Stimulated activated CD4-positive, alpha-beta T cell treated with anti-CD3 and anti-CD28 coated beads, Interleukin-15, amount 100 ng/mL, for 48 hours (primary cell): ENCODE data around the gene FMNL3.

Source experiments
- DNase-seq, 2 donors: peaks; one replicate each; pipeline ENCODE4 v3.0.0-alpha.2; 2020; ENCODE audit warnings: low read depth in 2 of 2

The FMNL3 gene

DNA sequence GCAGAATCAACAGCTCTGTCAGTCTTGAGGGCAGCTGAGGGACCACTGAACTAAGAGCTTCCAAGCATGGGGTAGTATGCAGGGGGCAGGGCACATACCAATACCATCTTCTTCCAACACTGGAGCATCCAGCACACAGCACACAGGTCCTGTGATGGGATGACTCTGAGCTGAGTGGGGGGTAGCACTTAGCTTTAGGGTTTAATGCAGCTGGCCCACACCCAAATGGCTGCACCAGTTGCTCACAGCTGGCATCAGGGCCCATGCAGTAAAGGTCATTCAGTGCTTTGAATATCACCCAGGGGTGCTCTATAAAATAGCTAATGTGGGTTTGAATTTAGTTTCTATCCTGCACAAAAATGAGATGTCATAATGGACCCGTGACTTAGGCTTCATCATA is 103.5 kb downstream of the FMNL3 start:
- no peak for DNase-seq

DNA sequence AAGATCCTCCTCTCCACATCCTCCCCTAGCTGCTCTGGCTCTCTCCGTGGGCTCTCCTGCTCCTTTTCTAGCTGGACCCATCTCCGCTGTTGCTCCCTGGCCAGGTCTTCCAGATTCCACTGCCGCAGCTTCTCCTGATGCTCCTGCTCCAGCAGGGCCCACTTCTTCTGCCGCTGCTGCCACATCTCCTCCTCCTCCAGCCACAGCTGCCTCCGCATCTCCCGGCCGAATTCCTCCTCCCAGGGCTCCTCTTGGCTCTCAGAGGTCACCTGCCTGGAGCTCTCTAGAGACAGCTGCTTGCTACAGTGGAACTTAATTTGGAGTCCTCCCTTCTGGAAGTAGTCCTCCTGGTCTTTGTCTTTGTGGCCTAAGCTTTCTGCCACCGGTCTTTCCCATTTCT is 107.2 kb downstream of the FMNL3 start:
- no peak for DNase-seq

DNA sequence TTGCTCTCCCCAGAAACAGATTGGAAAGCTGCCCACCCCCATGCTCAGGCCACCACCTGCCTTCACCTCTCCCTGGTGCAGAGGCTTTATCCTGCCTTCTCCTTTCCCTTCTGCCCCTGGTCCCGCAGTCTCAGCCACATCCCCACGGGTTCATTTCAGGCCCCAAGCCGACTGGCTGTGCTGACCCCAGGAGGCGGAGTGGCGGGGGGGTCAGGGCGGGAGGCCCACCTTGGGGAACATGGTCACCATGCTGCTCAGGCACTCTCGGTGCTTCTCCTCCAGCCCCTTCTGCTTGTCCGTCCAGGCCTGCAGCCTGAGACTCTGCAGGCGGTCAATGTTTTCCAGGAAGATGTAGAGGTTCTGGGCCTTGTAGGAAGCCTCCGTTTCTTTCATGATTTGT is 108.7 kb downstream of the FMNL3 start:
- DNase-seq, result no peak

DNA sequence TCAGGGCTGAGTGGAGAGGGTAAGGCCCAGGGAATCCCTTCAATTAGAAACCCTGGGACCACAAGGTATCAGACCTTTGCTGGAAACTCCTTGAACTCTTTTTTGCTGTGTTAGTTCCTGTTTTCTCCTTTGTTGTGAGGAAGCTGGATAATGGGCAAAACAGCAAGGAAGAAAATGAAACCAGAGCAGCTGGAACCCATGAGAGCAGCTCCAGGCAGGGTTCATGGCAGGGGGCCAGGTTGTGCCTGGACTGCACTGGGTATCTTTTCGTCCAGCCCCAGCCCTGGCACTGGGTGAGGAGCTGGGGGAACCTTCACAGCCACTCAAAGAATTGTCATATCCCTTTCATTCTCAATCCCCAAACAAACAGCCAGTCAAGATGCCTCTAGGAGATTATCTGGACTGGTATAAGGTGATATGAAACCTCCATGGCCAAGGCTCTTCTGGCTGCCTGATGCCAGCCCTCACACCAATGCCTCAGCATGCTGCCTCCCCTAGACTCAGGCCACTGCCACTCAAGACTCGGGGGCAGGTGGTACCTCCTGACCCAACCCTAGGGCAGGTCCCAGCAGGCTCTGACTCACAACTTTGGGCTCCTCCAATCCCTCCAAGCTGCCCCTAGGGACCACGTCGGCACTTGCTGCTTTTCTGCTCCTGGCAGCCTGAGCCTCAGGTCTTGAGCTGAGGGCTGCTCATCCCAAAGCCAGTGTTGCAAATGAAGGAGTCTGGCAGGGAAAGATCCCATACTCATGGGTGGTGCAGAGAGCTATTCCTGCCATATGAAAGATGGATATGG is 118.3 kb downstream of the FMNL3 start:
- no peak for DNase-seq

DNA sequence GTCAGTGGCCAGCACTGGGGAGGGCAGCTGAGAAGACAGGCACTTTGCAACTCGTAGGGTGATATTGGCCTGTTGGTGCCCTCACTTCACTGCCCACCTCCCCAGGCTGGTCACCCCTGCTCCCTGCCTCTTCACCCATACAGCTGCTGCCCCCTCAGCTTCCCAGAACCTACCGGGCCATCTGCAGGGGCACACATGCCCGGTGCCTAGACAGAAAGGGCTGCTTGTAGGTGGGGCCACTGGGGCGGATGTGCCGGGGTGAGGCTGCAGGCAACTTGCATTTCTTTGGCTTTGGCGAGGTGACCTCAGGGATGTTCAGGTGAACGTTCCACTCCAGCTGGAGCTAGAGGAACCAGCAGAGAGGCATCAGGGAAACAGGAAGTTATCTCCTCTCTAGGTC is 118.9 kb downstream of the FMNL3 start:
- DNase-seq, result no peak

DNA sequence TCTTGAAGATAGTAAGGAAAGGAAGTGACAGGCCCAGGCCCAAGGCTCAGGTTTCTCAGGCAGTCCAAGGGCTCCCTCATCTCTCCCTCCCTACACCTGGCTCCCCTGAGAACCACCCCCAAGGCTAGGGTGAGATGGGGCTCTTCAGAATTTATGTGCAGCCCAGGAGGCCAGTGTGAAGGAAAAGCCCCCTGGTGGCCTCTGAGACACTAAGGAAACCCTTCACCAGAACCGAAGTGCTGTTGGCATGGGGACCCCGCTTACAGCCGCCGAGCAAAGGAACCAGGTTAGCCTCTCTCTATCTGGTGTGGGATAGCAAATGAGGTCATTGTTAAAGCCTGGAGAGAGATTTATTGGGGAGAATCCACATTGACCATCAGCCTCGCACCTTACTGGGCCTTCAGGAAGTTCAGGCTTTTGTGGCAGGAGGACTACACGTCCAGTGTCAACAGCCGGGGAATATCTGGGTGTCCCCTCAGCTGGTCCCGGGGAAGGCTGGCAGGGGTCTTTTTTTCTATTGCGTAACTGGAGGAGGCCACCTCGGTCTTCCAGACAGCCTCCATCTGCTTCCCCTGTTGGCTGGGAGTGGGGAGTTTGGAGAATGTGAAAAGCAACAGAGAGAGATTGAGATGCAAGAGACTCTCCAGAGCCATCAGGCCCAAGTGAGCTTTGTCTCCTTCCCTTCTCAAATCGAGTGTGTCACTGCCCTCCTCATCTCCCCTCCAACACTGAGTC is 119.9 kb downstream of the FMNL3 start:
- no peak for DNase-seq
